LNCAP (cell line): ENCODE measurements around the gene SYNGR2.

ENCODE experiments used
- CTCF ChIP-seq: fragments of 450-650 bp; IDR thresholded peaks from 2 replicates; pipeline ENCODE4 v1.5.1; 2017; ENCODE audit warnings: mild to moderate bottlenecking

SYNGR2 gene

DNA sequence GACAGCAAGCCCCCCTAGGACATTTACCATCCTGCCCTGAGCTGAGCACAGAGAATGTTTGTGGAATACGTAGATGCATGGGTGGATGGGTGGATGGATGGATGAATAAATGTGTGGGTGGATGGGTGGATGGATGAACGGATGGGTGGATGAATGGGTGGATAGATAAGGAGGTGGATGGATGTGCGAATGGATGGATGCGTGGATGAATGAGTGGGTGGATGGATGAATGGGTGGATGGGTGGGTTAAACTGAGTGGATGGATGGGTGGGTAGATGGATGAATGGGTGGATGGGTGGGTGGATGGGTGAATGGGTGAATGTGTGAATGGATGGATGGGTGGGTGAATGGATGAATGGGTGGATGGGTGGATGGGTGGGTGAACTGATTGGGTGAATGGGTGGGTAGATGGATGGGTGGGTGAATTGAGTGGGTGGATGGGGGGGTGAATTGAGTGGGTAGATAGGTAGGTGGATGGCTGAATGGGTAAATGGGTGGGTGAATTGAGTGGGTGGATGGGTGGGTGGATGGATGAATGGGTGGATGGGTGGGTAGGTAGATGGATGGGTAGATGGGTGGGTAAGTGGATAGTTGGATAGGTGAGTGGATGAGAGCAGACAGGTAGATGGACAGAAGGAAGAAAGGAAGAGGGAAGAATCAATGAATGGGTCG, 45.0 kb upstream of the SYNGR2 start:
- TF ChIP-seq CTCF = no peak

DNA sequence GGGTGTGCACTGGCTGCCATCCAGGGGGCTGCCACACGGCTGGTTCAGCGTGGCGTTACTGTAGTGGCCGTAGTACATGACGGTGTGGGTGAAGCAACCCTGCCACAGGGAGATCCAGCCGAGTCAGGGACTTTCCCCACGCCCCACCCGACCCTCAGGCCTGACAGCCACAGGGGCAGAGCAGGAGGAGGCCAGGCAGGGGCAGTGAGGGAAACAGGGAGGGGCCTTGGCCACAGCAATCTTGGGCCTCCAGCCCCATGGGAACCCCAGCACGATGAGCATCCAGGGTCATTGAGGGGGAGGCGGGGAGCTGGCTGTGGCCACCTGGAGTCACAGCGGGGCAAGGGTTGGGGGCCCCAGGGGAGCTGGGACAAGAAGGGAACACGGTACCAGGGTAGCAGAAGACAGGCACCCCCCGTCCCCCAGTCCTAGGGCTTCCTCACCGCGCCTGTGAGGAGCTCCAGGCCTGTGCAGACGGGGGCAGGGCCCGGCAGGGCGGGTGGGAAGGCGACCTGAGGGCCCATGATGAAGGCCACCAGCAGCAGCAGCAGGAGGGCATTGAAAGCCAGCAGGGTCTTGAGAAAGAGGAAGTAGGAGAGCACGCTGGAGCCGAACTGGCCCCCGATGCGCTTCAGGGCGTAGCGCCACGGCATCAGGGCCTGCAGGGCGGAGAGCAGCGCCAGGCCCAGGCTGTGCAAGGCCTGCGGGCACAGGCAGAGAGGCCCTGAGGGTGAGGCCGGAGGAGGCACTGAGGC, 44.1 kb upstream of the SYNGR2 start:
- no peak for TF ChIP-seq CTCF

GRCh38 chr17:78124836-78125137, 43.6 kb upstream of the SYNGR2 start:
- no peak for TF ChIP-seq CTCF

DNA sequence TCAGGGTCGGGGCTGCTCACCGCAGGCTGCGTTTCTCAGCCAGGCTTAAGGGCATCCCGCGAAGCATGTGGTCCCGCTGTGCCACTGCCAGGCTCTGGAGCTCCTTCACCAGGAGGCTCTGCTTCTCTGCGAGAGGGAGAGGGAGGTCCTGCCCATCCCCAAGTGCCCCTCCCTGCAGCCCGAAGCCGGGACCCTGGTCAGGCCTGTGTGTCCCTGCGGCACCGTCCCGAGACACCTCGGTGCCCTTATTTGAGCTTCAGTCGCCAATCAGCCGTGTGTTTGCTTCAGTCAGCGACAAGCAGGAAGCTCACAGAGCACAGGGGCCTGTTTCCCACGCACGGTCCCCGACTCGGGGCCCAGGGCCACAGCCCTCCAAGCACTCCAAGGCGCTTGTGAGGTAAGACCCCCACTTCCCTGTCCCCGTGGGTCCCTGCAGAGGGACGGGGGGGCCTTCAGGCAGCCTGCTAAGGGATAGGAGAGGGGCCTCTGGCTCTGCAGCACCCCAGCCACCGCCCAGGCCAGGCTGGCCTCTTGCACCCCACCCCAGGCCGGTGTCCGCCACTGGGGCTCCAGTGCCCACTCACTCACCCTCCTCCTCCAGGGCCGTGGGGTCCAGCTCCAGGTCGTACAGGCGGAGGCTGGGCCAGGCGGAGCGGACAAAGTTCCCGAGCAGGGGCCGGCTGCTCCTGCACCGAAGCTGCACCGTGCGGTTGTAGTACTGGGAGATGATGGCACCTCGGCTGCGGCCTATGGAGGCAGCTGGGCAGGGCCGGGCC, 43.1 kb upstream of the SYNGR2 start:
- TF ChIP-seq CTCF = no peak

- no peak for TF ChIP-seq CTCF
These were observed 42.1 kb upstream of the SYNGR2 start for GRCh38 chr17:78125976-78126894.

DNA sequence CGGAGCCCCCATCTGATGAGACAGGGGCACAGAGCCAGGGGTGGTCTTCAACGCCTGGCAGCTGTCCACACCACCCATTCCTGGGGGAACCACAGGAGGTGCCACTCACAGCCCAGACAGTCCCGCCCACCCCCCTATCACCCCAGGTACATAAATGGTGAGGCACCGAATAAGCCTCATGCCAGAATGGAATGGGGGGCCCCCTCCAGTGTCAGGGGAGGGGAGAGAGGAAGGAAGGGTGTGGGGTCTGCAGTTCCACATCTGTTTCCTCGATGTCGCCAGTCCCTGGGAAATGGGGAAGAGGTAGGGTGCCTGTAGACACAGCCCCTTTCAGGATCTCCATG, 41.5 kb upstream of the SYNGR2 start:
- no peak for TF ChIP-seq CTCF

DNA sequence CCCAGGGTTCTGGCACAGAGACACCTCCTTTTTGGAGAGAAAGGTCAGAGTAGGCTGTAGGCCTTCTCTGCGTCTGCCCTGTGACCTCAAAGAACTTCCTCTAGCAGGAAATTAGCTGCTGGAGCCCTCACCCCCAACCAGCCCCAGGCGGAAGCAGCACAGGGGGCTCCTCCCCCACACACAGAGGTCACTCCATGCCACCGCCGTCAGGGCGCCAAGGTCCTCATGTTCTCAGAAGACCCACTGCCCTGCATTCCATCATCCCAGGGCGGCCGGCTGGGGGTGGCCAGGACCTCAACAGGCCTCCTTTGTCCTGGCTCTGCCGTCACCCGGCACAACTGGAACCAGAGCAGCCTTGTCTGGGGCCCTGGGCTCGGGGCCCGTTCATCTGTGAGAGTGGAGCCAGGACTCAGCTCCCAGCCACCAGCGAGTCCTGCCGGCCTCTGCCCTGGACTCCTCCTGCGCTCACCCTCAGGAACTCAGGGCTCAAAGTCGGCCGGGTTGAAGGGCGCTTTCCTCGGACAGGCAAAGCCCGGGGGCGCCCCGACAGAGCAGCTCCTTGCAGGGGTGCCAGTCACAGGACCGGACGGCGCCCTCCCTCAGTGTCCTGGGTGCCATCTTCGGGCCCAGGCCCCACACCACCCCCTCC, 41.0 kb upstream of the SYNGR2 start:
- TF ChIP-seq CTCF = no peak
